ENCODE measurements around the gene TMEM125.

The TMEM125 gene

DNA sequence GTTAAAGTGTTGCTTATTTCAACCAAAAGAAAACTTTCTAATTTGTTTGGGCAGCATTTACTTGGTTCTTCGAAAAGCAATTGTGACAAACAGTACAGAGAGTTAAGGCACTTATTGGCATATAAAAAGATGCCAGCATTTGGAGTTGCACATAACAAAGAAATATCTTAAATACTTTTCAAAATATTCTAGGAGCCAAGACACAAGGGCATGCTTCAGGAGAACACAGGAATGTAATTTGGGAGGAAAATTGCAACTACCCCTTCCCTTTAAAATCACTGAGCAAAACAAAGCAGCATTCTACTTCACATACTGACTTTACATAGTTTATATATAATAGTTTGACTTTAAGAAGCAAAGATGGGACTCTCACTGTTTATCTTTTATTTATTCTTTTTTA lies 26.4 kb downstream of the TMEM125 start:
- TF ChIP-seq, protein P1, sequence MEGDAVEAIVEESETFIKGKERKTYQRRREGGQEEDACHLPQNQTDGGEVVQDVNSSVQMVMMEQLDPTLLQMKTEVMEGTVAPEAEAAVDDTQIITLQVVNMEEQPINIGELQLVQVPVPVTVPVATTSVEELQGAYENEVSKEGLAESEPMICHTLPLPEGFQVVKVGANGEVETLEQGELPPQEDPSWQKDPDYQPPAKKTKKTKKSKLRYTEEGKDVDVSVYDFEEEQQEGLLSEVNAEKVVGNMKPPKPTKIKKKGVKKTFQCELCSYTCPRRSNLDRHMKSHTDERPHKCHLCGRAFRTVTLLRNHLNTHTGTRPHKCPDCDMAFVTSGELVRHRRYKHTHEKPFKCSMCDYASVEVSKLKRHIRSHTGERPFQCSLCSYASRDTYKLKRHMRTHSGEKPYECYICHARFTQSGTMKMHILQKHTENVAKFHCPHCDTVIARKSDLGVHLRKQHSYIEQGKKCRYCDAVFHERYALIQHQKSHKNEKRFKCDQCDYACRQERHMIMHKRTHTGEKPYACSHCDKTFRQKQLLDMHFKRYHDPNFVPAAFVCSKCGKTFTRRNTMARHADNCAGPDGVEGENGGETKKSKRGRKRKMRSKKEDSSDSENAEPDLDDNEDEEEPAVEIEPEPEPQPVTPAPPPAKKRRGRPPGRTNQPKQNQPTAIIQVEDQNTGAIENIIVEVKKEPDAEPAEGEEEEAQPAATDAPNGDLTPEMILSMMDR (IDR thresholded peaks at IDR 0.05; ENCODE audit: borderline replicate concordance, control extremely low read depth, extremely low read depth, insufficient read depth, missing control alignments), result no peak
- in situ Hi-C loops (cut with MboI; ENCODE audit: low sequenced_read_pairs, unreplicated experiment), result no loop called here
- no peak for DNase-seq (ENCODE audit: low spot score)

DNA sequence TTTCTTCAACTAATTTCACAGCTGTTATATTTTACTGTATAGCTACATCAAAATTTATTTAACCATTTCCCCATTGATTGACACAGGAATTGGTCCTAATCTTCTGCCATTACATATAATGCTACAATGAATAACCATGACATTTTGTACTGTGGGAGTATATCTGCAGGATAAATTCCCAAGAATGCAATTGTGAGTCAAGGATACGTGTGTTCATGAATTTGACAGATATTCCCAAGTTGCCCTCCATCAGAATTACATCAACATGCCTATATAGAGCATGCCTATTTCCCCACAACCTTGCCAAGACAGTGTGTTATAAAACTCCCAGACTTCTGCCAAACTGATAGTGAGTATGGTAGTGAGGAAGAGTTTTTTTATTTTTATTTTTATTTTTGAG lies 28.3 kb downstream of the TMEM125 start:
- no peak for DNase-seq (ENCODE audit: low spot score)
- in situ Hi-C loops (cut with MboI; ENCODE audit: low sequenced_read_pairs, unreplicated experiment), result no loop called here
- TF ChIP-seq, protein P1 (IDR thresholded peaks at IDR 0.05; ENCODE audit: borderline replicate concordance, control extremely low read depth, extremely low read depth, insufficient read depth, missing control alignments), result no peak

- DNase-seq (ENCODE audit: low spot score), result no peak
- TF ChIP-seq, protein P1 (IDR thresholded peaks at IDR 0.05; ENCODE audit: borderline replicate concordance, control extremely low read depth, extremely low read depth, insufficient read depth, missing control alignments), result no peak
- in situ Hi-C loops (cut with MboI; ENCODE audit: low sequenced_read_pairs, unreplicated experiment), result no loop called here
Measured at GRCh38 chr1:43299101-43299500, 29.3 kb downstream of the TMEM125 start.

- in situ Hi-C loops (cut with MboI; ENCODE audit: low sequenced_read_pairs, unreplicated experiment), result no loop called here
- DNase-seq (ENCODE audit: low spot score), result no peak
- TF ChIP-seq, protein P1 (IDR thresholded peaks at IDR 0.05; ENCODE audit: borderline replicate concordance, control extremely low read depth, extremely low read depth, insufficient read depth, missing control alignments), result no peak
Measured at GRCh38 chr1:43300378-43301094, 30.8 kb downstream of the TMEM125 start, which contains the start of gene TIE1. TIE1 (plus strand) TSS chr1:43300982; CDS start chr1:43301072, 90 bp downstream.

GRCh38 chr1:43302201-43302600 lies 32.4 kb downstream of the TMEM125 start:
- in situ Hi-C loops (cut with MboI; ENCODE audit: low sequenced_read_pairs, unreplicated experiment), result no loop called here
- DNase-seq (ENCODE audit: low spot score), result no peak
- TF ChIP-seq, protein P1 (IDR thresholded peaks at IDR 0.05; ENCODE audit: borderline replicate concordance, control extremely low read depth, extremely low read depth, insufficient read depth, missing control alignments), result no peak

DNA sequence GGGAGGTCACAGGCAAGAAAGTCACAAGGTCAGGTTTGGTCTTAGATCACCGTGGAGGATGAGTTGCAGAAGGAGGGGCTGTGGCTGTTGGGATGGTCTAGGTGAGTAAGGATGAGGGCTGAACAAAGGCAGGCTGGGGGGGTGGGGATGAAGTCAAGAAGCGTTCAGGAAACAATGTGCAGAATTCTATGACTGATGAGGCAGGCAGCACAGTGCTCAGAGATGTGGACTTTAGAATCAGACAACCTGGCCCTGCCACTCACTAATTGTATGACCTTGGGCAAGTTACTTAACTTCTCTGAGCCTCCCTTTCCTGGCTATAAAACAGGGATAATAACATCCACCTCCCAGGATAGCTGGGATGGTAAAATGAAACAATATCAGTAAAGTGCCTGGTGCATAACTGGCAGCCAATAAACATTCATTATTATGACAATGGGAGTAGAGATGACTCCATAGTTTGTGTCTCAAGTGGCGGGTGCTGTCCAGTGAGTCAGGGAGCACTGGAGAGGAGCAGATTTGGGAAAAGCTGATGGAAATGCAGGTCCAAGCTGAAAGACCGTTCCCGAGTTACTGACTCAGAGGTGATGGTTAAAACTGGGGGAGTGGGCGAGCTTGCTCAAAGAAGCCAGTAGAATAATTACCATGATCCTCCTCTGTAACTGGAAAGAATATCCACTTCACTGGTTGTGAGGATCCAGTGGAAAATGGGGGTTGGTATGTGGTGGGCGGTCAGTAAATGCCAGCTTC lies 33.1 kb downstream of the TMEM125 start:
- TF ChIP-seq, protein P1 (IDR thresholded peaks at IDR 0.05; ENCODE audit: borderline replicate concordance, control extremely low read depth, extremely low read depth, insufficient read depth, missing control alignments), result no peak
- no peak for DNase-seq (ENCODE audit: low spot score)

More for the DNA sequence above, 33.1 kb downstream of the TMEM125 start:
- in situ Hi-C loops (cut with MboI; ENCODE audit: low sequenced_read_pairs, unreplicated experiment), result no loop called here

All from GM13976 (cell line).